ENCODE data around the gene C1orf185.

DNA sequence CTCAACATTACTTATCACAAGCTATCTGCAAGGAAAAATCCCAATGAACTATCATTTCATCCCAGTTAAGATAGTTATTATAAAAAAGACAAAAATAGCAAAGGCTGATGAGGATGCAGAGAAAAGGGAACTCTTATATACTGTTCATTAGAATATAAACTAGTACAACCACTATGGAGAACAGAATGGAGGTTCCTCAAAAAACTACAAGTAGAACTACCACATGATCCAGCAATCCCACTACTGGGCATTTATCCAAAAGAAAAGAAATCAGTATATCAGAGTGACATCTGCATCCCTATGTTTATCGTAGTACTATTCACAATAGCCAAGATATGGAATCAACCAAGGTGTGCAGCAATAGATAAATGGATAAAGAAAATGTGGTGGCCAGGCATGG lies 4.9 kb upstream of the C1orf185 start:
- TF ChIP-seq, protein P1, sequence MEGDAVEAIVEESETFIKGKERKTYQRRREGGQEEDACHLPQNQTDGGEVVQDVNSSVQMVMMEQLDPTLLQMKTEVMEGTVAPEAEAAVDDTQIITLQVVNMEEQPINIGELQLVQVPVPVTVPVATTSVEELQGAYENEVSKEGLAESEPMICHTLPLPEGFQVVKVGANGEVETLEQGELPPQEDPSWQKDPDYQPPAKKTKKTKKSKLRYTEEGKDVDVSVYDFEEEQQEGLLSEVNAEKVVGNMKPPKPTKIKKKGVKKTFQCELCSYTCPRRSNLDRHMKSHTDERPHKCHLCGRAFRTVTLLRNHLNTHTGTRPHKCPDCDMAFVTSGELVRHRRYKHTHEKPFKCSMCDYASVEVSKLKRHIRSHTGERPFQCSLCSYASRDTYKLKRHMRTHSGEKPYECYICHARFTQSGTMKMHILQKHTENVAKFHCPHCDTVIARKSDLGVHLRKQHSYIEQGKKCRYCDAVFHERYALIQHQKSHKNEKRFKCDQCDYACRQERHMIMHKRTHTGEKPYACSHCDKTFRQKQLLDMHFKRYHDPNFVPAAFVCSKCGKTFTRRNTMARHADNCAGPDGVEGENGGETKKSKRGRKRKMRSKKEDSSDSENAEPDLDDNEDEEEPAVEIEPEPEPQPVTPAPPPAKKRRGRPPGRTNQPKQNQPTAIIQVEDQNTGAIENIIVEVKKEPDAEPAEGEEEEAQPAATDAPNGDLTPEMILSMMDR (conservative IDR thresholded peaks at IDR 0.05; ENCODE audit: low read depth, low read length): no peak
- no peak for TF ChIP-seq EZH2 (IDR thresholded peaks at IDR 0.05; ENCODE audit: borderline replicate concordance, low read depth, low read length, poor library complexity, severe bottlenecking)

Measured in A673 (cell line).